Osteocyte (in vitro differentiated cells): ENCODE data around the gene PSG4. TPM values are rescaled to one million over a fixed set of nuclear protein-coding genes. Genes with fewer than 3 reads are reported as not detected.
"Not testable (repeated sequence)": the region's sequence is repeated elsewhere in the genome, so short reads cannot be mapped to it uniquely, and the experiment has no call there.

Source experiments
- DNase-seq: peaks from one replicate; pipeline ENCODE4 v3.0.0; 2021; ENCODE audit warnings: mixed read lengths; ENCODE audit not compliant: unreplicated experiment; ENCODE audit errors: extremely low spot score
- H3K27ac Mint-ChIP-seq: one replicate; pipeline ENCODE4 v1.8.0; 2021; ENCODE audit warnings: mild to moderate bottlenecking, mixed read lengths; ENCODE audit not compliant: unreplicated experiment
- H3K27me3 Mint-ChIP-seq: one replicate; pipeline ENCODE4 v1.8.0; 2021; ENCODE audit warnings: mixed read lengths; ENCODE audit not compliant: unreplicated experiment
- H3K36me3 Mint-ChIP-seq: one replicate; pipeline ENCODE4 v1.8.0; 2021; ENCODE audit warnings: mixed read lengths; ENCODE audit not compliant: unreplicated experiment
- H3K4me1 Mint-ChIP-seq: one replicate; pipeline ENCODE4 v1.8.0; 2021; ENCODE audit warnings: mixed read lengths; ENCODE audit not compliant: unreplicated experiment
- H3K4me3 Mint-ChIP-seq: one replicate; pipeline ENCODE4 v1.8.0; 2021; ENCODE audit warnings: mild to moderate bottlenecking, moderate library complexity, mixed read lengths; ENCODE audit not compliant: unreplicated experiment
- H3K9me3 Mint-ChIP-seq: one replicate; pipeline ENCODE4 v1.8.0; 2021; ENCODE audit warnings: mixed read lengths; ENCODE audit not compliant: unreplicated experiment
- total RNA-seq: library from RNA; stranded (reverse); gene quantifications from 2 replicates; pipeline ENCODE4 v1.2.1, GENCODE V29; 2021
- TF ChIP-seq, protein P1 (sequence below): fragments of 200-600 bp; sonication (generic); IDR thresholded peaks from 2 replicates; pipeline ENCODE4 v1.5.0; 2021; ENCODE audit warnings: antibody characterized with exemption, mild to moderate bottlenecking, moderate library complexity

PSG4 gene
- total RNA-seq, 1 donor from 2014 or later: not detected

DNA sequence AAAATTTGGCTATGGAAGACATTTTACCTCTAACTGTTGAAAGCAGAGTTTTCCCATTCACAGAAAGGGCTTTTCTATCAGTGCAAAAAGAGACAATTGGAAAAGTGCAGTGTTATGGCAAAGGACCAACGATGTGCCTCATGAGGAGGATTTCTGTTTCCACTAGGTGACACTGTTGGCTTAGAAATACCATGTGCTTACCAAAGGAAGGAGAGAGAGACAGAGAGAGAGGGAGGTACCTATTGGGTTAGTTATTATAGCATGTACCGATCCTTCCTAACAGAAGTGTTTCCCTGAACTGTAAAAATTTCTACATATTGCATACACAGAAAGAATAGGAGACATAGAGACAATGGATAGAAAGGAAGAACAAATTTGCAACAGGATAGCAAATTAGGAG, 23.9 kb upstream of the PSG4 start:
- Mint-ChIP-seq H3K9me3 (peaks cover 5% of the 10 kb centered on the region), H3K4me3 (no peak overlapping the region), H3K36me3 (no peaks in the 10 kb centered on the region), H3K27me3 (no peaks in the 10 kb centered on the region), H3K27ac (no peak overlapping the region), H3K4me1 (no peaks in the 10 kb centered on the region)
- TF ChIP-seq, protein P1, sequence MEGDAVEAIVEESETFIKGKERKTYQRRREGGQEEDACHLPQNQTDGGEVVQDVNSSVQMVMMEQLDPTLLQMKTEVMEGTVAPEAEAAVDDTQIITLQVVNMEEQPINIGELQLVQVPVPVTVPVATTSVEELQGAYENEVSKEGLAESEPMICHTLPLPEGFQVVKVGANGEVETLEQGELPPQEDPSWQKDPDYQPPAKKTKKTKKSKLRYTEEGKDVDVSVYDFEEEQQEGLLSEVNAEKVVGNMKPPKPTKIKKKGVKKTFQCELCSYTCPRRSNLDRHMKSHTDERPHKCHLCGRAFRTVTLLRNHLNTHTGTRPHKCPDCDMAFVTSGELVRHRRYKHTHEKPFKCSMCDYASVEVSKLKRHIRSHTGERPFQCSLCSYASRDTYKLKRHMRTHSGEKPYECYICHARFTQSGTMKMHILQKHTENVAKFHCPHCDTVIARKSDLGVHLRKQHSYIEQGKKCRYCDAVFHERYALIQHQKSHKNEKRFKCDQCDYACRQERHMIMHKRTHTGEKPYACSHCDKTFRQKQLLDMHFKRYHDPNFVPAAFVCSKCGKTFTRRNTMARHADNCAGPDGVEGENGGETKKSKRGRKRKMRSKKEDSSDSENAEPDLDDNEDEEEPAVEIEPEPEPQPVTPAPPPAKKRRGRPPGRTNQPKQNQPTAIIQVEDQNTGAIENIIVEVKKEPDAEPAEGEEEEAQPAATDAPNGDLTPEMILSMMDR: no peak
- no peak for DNase-seq

DNA sequence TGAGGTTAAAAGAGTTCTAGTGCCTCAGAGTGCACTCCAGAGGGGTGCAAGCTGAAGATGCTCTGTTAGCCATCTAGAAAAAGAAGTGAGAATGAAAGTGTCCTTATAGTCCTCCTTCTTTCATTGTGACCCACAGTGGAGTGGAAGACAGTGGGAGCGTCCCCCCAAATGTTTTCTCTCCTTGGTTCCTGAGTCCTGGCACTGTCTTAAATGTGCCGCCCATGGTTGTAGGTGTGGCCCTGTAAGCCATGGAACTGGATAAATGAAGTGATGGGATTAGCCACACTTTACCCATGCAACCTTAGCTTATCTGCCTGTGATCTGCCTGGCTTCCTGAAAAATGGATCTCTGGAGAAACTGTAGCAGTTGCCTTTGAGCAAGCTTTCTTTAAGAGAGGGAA, 23.3 kb upstream of the PSG4 start:
- H3K4me3 Mint-ChIP-seq, DNase-seq, H3K27ac Mint-ChIP-seq, H3K9me3 Mint-ChIP-seq, H3K36me3 Mint-ChIP-seq, H3K27me3 Mint-ChIP-seq, H3K4me1 Mint-ChIP-seq: not testable (repeated sequence)

DNA sequence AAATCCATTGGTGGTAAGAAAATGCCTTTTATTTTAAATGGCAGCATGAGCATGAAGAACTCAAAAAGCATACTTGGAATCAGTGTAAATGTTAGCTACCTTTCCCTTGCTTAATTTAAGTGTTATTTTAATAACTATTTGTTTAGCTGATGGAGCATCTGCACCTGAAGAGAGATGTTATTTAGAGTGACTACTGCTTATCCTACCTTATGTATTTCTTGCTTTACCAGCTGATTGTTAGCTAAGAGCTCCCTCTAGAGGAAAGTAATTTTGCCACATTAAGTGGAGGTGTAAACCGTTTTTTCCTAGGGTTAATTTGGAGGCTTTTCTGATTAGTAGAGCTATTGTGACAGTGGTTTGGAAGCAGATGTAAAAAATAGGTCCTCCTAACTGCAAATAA, 21.5 kb upstream of the PSG4 start:
- DNase-seq, H3K27ac Mint-ChIP-seq, H3K9me3 Mint-ChIP-seq, H3K36me3 Mint-ChIP-seq, H3K4me3 Mint-ChIP-seq, H3K4me1 Mint-ChIP-seq, H3K27me3 Mint-ChIP-seq: not testable (repeated sequence)

DNA sequence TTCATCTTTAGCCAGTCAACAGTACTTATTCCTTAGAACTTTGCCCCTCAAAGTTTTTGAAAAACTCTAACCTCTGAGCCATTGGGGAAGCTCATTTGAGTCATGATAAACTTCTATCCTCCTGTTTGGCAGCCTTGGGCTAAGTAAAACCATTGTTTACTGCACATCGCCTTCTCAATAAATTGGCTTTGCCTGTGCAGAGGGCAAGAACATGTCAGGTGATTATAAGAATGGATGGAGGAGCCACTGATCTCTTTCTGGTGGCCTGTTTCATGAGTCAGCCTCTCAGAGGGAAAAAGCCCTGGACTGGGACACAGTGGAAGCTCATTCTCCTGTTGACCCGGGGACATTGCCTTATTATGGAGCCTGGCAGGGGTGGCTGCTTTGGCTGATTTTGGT, 19.4 kb upstream of the PSG4 start:
- TF ChIP-seq, protein P1: no peak
- DNase-seq: no peak
- Mint-ChIP-seq H3K27ac (no peak overlapping the region), H3K4me3 (no peak overlapping the region), H3K36me3 (no peaks in the 10 kb centered on the region), H3K9me3 (peaks cover 5% of the 10 kb centered on the region), H3K4me1 (no peaks in the 10 kb centered on the region), H3K27me3 (no peaks in the 10 kb centered on the region)

DNA sequence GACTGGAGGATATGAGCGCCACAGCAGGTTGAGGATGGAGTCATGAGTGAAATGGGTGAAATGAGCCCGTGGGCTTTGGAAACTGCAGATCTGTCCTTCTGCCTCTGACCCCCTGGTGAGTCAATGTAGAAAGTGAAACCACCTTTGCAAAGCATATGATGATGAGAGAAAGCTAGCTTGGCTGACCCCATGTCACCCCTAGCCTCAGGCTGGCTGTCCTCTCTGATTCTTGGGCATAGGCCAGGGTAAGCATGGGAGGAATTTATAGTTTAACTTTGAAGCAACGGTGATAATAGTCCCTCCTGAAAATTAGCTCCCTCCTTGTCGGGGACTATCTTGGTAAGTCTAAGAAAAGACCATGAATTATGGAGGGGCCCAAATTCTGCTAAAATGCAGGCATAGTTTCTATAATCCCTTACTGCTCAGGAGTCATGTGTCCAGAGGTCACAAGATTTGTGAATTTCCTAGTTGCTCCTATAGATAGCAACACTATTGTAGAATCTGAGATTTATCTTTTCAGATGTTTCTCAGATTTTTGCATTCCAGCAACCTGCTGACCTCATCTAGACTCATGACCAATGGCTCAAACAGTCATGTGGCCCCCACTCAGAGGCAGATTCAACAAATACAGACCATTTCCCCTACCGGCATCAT, 18.9 kb upstream of the PSG4 start:
- H3K36me3 Mint-ChIP-seq, H3K27ac Mint-ChIP-seq, DNase-seq, H3K27me3 Mint-ChIP-seq, H3K9me3 Mint-ChIP-seq, H3K4me1 Mint-ChIP-seq, H3K4me3 Mint-ChIP-seq: not testable (repeated sequence)

DNA sequence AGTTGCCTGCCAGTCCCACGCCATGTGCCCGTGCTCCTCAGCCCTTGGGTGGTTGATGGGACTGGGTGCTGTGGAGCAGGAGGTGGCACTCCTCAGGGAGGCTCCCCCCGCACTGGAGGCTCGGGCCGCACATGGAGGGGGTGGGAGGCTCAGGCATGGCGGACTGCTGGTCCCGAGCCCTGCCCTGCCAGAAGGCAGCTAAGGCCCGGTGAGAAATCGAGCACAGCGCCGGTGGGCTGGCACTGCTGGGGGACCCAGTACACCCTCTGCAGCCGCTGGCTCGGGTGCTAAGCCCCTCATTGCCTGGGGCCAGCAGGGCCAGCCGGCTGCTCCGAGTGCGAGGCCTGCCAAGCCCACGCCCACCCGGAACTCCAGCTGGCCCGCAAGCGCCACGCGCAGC, 16.5 kb upstream of the PSG4 start:
- H3K36me3 Mint-ChIP-seq: not testable (repeated sequence)

DNA sequence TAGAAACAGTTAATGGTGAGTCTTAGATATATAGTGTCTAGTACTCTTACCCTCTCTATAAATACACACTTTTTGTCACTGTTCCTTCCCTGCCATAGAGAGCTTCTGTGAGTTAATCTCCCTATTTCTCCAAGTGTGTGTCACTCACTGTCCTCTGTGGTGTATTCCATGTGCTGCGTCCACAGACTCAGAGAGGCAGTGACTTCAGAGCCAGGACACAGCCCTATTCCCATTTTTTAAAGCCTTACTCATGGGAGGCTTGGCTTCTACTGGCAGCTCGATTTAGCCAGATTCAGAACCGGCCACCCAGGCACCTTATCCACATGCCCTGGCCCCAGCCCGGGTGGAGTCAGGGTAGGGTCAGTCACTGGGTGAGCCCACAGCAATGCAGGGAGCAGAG, 13.7 kb upstream of the PSG4 start:
- not testable (repeated sequence) for H3K36me3 Mint-ChIP-seq, DNase-seq, H3K4me1 Mint-ChIP-seq, H3K27me3 Mint-ChIP-seq, H3K9me3 Mint-ChIP-seq, H3K4me3 Mint-ChIP-seq, H3K27ac Mint-ChIP-seq

More for the DNA sequence above, 16.5 kb upstream of the PSG4 start:
- not testable (repeated sequence) for H3K9me3 Mint-ChIP-seq, H3K27ac Mint-ChIP-seq, DNase-seq, H3K4me3 Mint-ChIP-seq, H3K4me1 Mint-ChIP-seq, H3K27me3 Mint-ChIP-seq

DNA sequence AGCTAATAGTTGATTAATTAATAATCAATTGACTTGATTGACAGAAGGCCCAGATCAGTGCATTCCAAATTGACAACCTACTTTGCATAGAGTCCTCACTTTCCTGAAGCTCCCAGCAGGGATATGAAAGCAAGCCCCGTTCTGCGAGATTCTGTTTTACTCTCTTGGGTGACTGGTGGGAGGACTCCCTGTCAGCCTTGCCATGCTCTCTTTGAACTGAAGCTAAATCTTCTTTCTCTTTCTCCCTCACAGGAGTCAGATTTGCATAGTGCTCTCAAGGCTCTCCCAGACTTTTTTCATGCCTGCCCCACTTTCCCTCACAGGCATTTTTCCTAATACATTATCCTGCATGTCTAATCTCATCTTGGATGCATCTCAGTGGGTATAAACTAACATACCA, 10.4 kb upstream of the PSG4 start:
- not testable (repeated sequence) for H3K4me3 Mint-ChIP-seq, H3K36me3 Mint-ChIP-seq, H3K27ac Mint-ChIP-seq, H3K27me3 Mint-ChIP-seq, H3K9me3 Mint-ChIP-seq, DNase-seq, H3K4me1 Mint-ChIP-seq
